DMS114 treated with DMSO at 0.1 percent for 48 hours (cell line): Measurements from ENCODE around the gene DDX3X.
"Not testable (repeated sequence)": the region's sequence is repeated elsewhere in the genome, so short reads cannot be mapped to it uniquely, and the experiment has no call there.

Source experiments
- DNase-seq: peaks from one replicate; lab custom pipeline; 2025; ENCODE audit not compliant: unreplicated experiment; lab: John Stamatoyannopoulos, UW

The DDX3X gene

GRCh38 chrX:41411222-41411621, 77.3 kb downstream of the DDX3X start:
- DNase-seq: not testable (repeated sequence)

- DNase-seq: no peak
Measured at GRCh38 chrX:41412261-41413081, 78.5 kb downstream of the DDX3X start.
